ENCODE measurements around the gene EDC3.

The EDC3 gene

DNA sequence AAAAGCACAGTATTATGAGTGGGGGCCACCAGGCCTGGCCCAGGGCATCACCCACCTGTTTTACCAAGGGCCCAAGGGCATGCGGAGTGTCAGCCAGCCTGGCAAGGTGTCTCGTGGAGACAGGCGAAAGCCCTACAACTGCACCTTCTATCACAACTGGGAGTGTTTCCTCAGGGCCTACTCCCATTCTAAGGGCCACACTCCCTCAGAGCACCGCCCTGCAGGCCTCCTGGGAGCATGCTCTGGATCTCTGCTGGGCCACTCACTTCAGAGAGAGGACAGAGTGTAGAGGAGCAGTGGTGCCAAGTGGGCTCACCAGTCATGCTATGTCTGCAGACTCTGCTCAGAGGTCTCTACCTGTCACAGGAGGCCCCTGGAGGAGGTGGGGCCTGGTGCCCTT lies 101.4 kb downstream of the EDC3 start:
- no peak overlapping the region for H3K27ac ChIP-seq
- TF ChIP-seq ZFX (IDR thresholded peaks at IDR 0.05; ENCODE audit: borderline replicate concordance) (no peak), CTCF (IDR thresholded peaks at IDR 0.05) (no peak)

DNA sequence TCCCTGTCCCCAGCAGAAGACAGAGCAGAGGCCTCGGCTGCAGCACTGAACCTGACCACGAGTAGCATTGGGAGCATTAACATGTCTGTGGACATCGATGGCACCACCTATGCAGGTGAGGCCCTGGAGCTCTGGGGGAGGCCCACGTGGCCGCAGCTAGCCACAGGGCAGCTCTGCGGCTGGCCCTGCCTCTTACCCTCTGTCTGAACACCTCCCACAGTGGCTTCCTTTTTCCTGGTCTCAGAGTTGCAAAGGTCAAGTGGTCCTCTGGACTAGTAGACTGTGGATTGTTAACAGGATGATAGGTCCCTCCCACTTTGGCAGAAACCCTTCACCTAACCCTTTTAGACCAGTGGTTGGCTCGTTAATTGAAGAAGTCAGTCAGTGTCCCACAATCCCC lies 102.7 kb downstream of the EDC3 start:
- no peak overlapping the region for H3K27ac ChIP-seq
- TF ChIP-seq CTCF (IDR thresholded peaks at IDR 0.05) (no peak), ZFX (IDR thresholded peaks at IDR 0.05; ENCODE audit: borderline replicate concordance) (no peak)

GRCh38 chr15:74592222-74592621 lies 103.6 kb downstream of the EDC3 start:
- no peak overlapping the region for H3K27ac ChIP-seq
- no peak for TF ChIP-seq ZFX (IDR thresholded peaks at IDR 0.05; ENCODE audit: borderline replicate concordance)
- no peak for TF ChIP-seq CTCF (IDR thresholded peaks at IDR 0.05)

GRCh38 chr15:74589826-74590225 lies 106.0 kb downstream of the EDC3 start:
- TF ChIP-seq CTCF (IDR thresholded peaks at IDR 0.05) = no peak
- no peak for TF ChIP-seq ZFX (IDR thresholded peaks at IDR 0.05; ENCODE audit: borderline replicate concordance)
- peak overlapping the region; percentile 83 for H3K27ac ChIP-seq

DNA sequence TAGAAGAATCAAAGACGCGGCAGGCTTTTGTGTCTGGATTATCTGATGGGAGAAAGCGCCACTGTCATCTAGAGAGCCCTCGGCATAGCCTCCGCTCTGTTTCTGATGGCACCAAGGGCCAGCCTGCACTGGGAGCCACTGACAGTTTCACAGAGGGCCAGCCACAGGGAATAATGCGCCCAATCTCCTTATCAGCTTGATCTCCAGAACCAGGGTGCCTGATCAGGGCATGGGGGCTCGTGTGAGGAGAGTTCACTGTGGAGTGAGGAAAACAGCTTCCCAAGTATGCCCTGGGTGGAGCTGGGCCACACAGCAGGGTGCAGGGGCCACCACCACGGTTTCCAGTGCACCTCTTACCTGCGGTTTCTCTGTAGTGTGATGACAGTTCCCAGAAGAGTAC lies 110.0 kb downstream of the EDC3 start:
- no peak for TF ChIP-seq CTCF (IDR thresholded peaks at IDR 0.05)
- H3K27ac ChIP-seq = no peak overlapping the region

GRCh38 chr15:74585191-74585590 lies 110.6 kb downstream of the EDC3 start:
- no peak overlapping the region for H3K27ac ChIP-seq
- TF ChIP-seq ZFX (IDR thresholded peaks at IDR 0.05; ENCODE audit: borderline replicate concordance) = no peak
- TF ChIP-seq CTCF (IDR thresholded peaks at IDR 0.05) = no peak

GRCh38 chr15:74584779-74585178 lies 111.0 kb downstream of the EDC3 start:
- H3K27ac ChIP-seq = no peak overlapping the region
- no peak for TF ChIP-seq ZFX (IDR thresholded peaks at IDR 0.05; ENCODE audit: borderline replicate concordance)
- no peak for TF ChIP-seq CTCF (IDR thresholded peaks at IDR 0.05)

All from 22Rv1 (cell line).